GM21529 (cell line): Measurements from ENCODE around the gene PLVAP.

Experiments
- ATAC-seq: cut with Tn5 transposase; IDR thresholded peaks from one replicate; pipeline ENCODE4 v1.9.1; 2021; ENCODE audit not compliant: unreplicated experiment

PLVAP gene

DNA sequence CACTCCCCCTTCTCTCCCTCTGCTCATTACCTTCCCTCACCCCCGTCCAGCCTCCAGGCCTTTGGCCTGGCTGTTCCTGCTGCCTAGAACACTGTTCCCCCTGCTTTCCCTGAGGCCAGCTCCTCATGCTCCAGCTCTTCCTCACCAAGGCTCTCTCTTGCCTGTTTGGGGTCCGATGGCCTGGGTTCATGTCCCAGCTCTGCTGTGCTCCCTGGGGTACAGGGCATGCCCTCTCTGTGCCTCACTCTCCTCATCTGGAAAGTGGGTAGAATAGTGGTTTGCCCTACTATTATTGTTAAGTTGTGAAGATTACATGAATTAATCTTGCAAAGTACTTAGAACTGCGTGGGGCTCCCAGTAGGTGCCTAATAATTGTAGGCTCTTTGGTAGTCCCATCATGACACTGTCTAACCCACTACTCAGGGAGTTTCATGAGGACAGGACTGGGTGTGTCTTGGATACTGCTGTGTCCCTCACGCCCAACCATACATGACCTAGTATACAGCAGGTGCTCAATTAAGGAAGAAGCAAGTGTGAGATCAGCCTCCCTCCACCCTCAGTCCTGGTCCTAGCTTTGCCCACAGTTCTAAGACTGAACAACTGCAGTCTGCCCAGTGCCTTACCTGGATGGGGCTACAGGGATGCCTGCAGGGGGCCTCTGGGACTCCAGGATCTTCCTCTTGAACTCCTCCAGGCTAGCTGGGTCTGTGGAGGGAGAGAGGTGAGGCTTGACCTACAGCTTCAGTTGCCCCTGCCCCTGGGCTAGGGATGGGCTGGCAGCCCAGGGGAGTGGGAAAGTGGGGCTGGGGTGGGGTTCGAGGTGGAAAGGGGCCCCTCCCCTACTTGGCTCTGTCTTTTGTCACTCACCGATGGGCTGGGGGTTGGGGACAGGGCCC, 17.0 kb downstream of the PLVAP start:
- no peak for ATAC-seq

DNA sequence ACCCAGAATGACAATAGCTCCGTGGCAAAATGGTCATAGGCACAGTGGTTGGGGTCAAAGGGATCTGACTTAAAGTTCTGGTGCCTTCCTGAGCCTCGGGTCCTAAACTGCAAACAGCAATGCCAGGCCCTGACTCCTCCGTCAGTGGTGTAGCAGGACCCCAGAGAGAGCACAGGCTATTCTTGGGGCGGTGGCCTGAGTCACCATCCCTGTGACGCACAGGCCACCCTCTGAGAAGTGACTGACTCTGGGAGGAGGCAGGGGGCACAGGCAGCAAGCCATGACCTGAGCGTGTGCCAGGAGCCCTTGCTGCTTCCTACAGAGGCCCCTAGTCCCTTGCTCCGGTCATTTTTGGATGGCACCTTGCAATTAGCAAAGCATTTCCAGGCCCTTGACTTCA, 18.7 kb downstream of the PLVAP start:
- ATAC-seq, result no peak

DNA sequence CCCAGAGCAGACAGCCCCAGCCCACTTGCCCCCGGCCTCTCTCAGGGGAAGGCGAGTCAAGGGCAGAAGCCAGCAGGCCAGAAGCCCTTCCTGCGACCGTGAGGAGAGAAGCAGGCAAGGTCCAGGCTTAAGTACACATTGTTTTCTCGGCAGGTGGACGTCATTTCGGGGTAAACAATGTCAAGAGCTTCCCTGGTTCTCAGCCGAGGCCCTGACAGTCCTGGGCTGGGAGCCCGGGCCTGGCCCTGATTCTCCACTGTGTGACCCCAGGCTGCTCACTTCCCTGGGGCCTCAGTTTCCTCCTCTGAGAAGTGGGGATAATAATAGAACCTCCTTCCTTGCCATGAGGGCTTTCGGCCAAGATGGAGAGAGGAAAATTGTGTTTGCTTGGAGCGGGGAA, 19.4 kb downstream of the PLVAP start:
- ATAC-seq, result no peak

DNA sequence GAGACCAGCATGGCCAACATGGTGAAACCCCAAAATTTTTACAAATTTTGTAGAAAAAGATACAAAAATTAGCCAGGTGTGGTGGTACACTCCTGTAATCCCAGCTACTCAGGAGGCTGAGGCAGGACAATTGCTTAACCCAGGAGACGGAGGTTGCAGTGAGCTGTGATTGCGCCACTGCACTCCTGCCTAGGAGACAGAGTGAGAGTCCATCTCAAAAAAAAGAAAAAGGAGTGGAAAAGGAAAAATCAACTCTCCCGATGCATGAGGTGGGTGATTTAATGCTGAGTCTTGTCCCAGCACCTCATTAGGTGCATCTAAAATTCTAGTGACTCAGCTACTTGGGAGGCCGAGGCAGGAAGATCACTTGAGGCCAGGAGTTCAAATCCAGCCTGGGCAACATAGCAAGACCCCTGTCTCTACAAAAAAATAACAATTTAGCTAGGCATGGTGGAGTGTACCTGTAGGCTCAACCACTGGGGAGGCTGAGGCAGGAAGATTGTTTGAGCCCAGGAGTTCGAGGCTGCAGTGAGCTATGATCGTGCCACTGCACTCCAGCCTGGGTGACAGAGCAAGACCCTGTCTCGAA, 20.0 kb downstream of the PLVAP start:
- ATAC-seq, result no peak

DNA sequence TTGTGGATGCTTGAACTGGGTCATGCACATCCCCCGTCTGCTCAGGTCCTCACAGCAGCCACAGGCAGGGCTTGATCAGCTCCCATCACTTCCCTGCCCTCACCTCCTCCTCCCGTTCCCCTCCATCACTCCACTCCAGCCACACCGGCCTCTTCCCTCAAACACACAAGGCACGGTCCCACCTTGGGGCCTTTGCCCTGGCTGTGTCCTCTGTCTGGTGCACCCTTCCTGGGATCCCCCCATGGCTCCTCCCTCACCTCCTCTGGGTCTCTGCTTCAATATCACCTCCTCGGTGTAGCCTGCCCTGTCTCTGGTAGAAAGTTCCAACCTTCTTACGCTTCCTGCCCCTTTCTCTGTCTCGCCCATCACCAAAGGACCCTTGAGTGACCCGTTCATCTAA, 23.8 kb downstream of the PLVAP start:
- no peak for ATAC-seq

DNA sequence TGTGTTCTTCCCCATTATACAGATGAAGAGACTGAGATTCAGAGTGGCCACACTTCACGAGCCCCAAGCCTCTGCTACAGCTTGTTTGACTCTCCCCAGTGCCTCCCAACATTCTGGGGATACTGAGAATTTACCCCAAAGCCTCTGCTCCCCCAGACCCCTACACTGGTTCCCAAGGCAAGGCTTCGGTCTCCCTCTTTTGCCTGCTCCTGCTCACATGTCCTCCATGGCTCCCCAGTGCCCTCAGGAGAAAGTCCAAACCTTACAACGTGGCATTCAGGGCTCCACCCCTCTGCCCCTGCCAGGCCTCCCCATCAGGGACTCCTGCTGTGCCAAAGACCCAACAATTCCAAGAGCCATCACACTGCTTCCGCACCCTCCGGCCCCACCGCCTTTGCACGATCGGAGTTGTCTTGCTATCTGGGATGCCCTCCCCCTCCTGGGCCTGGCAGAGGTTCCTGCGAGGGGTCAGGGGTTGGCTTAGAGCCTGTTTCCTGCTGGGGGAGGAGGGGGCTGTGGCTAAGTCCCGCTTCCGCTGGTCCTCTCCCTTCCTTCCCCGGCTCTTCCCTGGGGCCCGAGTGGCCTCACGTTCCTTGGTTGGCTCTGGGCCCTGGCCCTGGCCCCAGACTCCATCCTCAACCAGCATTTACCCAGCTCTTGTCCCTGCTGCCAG, 24.4 kb downstream of the PLVAP start:
- ATAC-seq, result no peak

DNA sequence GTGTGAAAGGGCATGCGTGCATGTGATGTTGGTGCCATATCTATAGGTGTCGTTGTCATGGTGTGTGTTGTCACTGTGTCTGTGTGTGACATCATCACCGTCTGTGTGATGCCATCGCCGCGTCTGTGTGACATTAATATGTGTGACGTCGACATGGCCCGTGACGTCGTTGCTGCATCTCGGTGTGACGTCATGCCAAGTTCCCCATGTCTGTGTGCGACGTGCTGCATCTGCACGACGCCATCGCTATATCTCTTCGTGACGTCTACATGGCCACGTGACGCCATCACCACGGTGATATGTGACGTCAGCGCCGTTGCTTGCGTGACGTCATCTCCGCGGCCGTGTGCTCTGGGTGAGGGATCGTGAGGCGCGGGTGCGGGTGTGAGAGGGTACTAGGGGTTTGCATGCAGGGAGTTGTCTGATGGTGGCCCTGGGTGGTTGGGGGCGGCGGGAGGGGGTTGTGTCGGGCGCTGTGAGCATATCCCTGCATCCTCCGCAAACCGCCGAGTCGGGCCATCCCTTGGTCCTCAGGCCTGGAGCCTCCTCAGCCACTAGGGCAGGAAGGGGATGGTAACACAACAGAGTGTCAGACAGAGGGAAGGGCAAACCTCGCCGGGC, 25.2 kb downstream of the PLVAP start:
- ATAC-seq, result no peak

DNA sequence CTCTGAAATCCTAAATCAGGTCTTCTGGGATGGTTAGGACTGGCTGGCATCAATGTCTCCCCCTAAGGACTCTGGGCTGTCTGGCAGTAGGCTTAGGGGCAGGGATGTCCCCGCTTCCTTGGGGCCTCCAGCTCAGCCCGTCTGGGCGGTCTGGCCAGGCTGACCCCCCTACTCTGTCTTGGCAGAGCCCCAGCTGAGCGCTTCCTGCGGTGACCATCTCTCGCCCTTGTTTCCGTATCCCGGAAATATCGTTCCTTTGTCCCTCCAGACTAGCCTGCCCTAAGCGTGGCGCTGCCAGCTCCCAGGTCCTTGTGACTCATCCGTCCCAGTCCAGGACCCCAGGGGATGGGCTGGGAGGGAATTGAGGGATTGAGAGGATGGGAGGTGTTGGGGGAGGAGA, 28.4 kb downstream of the PLVAP start:
- no peak for ATAC-seq

DNA sequence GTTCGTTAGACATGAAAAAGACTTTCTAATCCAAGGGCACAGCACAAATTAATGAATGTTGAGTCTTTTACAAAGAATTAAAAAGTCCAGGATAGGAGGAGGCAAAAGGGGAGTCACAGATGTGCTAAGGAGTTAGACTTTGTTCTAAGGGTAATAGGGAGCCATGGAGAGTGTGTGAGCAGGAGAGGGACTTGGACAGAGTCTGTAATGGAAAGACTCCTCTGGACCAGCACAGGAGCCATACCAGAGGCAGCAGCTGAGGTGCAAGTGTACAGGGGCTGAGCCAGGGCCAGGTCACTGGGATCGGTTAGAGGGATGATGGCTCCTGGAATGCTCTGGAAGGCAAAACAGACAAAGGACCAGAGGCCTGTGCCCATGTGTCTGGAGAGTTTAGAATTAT, 29.3 kb downstream of the PLVAP start:
- no peak for ATAC-seq

DNA sequence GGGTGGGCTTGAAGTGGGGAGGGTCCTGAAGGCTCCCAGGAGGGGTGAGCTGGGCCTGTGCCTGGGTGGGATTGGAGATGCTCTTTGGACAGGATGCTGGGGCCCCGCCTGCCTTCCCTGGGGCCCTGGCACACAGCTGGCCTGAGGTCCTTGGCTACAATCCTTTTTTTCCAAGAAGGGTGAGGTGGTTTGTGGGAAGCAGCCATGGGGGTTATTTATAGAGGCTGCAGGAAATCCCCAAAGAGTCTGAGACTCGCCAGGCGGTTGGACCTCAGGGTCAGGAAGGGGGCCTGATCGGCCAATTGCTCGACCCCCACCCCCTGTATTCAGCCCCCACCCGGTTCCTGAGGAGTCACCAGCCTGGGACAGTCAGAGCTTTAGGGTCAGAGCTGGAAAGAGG, 29.8 kb downstream of the PLVAP start:
- ATAC-seq, result no peak

DNA sequence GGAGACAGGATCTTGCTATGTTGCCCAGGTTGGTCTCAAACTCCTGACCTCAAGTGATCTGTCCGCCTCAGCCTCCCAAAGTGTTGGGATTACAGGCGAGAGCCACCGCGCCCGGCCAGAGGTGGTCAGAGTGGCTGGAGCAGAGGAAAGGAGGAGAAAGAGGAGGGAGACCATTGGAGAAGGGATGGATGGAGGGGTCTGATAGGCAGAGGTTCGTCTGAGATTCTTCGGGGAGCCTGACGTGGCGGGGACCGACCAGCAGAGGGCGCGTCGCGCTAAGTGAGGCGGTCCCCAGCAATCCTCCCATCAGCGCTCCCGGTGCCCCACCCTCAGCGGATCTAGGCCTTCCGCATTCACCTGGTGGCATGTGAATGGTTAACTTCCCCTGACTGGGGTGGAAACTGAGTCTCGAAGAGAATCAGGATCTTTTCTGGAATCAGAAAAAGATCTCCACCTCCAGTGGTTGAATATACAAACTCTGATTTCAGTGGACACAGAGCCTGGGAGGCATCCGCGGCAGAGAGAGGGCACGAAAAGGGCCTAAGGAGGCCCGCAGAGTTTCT, 31.0 kb downstream of the PLVAP start:
- ATAC-seq, result no peak

DNA sequence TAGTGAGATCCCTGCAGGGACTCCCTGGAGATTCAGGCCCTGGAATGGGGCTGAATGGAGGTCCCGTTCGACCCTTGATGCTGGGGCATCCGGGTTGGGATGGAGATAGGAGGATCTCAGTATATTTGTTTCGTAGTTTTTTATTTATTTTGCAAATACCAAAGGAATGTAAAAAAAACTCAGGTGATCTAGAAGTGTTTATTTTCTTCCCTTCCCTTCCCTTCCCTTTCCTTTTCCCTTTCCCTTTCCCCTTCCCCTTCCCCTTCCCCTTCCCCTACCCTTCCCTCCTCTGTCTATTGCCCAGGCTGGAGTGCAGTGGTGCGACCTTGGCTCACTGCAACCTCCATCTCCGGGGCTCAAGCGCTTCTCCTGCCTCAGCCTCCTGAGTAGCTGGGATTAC, 35.3 kb downstream of the PLVAP start:
- ATAC-seq, result no peak

DNA sequence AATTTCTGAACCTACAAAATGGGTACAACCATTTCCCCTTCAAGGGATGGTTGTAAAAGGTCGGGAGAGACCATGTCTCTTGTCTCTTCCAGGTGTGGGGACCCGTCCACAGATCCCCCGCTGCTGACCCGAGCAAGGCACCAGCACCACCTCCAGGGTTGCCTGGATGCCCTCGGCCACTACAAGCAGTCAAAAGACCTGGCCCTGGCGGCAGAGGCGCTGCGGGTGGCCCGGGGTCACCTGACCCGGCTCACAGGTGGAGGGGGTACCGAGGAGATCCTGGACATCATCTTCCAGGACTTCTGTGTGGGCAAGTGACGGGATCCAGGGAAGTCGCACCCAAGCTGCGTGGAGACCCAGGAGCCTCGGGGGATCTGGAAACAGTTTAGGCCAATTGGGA, 35.8 kb downstream of the PLVAP start:
- ATAC-seq, result no peak

DNA sequence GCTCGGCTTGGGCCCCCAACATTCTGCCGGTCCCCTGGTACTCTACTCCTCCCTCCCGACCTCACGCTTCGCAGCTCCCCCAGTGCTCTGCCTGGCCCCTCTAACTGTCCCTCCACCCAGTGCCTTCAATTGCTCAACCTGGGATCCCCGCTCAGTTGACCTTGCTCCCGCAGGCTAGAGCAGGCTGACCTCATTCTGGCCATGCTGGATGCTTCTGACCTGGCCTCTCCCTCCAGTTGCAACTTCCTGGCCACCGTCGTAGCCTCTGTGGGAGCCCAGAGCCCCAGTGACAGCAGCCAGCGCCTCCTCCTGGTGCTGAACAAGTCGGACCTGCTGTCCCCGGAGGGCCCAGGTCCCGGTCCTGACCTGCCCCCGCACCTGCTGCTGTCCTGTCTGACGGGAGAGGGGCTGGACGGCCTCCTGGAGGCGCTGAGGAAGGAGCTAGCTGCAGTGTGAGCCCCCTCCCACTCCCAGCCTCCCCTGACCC, 36.2 kb downstream of the PLVAP start:
- no peak for ATAC-seq

DNA sequence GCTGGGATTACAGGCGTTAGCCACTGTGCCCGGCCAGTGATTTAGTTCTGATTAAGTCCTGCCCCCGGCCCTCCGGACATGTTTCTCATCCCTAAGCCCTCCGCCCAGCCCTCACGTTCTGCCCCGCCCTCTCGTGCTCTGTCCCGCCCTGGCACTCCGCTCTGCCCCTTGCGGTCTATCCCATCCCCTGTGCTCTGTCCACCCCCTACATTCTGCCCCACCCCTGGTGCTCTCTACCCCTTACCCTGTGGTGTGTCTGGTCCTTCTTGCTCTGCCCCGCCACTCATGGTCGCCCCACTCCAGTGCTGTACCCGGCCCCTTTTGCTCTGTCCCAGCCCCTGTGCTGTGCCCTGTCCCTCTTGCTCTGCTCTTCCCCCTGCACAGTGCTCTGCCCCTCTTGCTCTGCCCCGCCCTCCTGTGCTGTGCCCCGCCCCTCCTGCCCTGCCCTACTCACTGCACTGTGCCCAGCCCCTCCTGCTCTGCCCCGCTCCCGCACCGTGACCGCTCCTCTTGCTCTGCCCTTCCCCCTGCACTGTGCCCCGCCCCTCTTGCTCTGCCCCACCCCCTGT, 36.8 kb downstream of the PLVAP start:
- ATAC-seq, result no peak

DNA sequence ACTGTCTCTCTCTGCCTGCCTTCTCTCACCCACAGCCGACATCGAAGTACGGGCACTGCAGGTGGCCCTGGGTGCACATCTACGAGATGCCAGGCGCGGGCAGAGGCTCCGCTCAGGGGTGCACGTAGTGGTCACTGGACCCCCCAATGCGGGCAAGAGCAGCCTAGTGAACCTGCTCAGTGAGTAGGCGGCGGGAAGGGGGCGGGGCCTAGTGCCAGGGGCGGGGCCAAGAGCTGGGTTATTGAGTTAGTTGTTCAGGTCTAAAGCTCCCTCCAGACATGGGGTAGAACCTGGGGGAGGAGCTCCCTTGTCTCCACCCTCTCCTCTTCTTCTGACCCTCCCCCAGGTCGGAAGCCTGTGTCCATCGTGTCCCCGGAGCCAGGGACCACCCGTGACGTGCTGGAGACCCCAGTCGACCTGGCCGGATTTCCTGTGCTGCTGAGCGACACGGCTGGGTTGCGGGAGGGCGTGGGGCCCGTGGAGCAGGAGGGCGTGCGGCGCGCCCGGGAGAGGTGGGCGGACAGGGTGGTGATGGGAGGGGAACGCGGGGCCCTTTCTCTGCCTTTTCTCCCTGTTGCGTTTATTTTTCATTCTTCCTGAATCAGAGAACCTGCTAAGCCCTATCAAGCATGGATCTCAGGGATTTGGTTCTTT, 37.9 kb downstream of the PLVAP start:
- ATAC-seq, result no peak

DNA sequence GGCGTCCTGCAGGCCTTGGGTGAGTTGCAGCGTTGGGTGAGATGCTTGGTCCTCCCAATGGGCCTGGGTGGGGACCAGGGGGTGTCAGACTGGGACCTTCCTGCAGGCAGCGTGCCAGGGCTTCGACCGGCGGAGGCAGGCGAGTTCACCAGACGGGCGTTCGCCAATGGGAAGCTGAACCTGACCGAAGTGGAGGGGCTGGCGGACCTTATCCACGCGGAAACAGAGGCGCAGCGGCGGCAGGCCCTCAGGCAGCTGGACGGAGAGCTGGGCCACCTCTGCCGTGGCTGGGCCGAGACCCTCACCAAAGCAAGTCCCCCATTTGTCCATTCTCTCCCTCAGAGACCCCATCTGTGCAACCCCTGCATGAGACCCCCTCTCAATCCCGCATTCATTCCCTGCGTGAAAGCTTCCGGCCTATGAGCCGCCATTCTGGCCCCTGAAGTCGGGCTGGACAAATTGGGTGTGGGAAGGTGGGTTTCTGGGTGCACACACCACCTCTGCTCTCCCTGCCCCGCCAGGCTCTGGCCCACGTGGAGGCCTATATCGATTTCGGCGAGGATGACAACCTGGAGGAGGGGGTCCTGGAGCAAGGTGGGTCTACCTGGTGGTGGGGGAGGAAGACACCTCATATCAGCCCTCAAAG, 38.6 kb downstream of the PLVAP start:
- no peak for ATAC-seq

DNA sequence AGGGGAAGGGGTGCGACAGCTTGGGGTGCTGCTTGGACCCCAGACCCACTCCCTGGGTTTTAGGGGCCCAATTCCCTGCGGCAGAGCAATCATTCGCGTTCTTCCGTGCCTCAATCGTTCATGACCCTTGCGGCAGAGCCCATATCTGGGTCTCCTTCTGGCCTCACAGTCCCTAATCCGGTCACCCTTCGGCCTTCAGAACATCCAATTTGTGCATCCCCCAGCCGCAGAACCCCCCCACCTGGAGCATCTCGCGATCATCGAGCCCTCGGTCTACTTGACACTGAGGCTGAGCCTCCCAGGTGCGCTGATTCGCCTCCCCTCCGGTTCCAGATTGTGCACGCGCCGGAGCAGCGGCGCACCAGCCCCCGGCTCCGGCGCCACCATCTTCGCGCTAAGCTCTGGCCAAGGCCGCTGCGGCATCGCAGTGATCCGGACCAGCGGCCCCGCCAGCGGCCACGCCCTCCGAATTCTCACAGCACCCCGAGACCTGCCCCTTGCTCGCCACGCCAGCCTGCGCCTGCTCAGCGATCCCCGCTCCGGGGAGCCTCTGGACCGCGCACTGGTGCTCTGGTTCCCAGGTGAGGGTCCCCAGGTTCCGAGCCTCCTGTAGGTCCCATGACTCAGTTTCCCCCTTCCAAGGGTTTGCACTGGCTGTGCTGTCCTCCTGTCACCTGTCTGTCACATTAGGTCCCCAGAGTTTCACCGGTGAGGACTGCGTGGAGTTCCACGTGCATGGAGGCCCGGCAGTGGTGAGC, 39.3 kb downstream of the PLVAP start:
- no peak for ATAC-seq
